Fibroblast of skin of left biceps (primary cell): ENCODE data around the gene SBF1.

ENCODE experiments used
- DNase-seq, 2 experiments: peaks; one replicate each; pipeline ENCODE4 v3.0.0-alpha.2; 2013; ENCODE audit warnings: low read depth in 2 of 2

SBF1 gene

GRCh38 chr22:50507421-50507990 lies 32.7 kb upstream of the SBF1 start, which contains the start of gene LMF2:
LMF2 (minus strand) TSS chr22:50507702; CDS start chr22:50507675, 27 bp downstream.
- DNase-seq: no peak

- DNase-seq: no peak
Observed at GRCh38 chr22:50506611-50507420, 32.0 kb upstream of the SBF1 start.

- DNase-seq: no peak
Observed at GRCh38 chr22:50505776-50506610, 31.2 kb upstream of the SBF1 start.

- no peak for DNase-seq
Observed at GRCh38 chr22:50505276-50505775, 30.5 kb upstream of the SBF1 start.

- no peak for DNase-seq
Observed at GRCh38 chr22:50504369-50505211, 29.8 kb upstream of the SBF1 start.

- no peak for DNase-seq
Observed at GRCh38 chr22:50503475-50504145, 28.8 kb upstream of the SBF1 start.

GRCh38 chr22:50502628-50503474 lies 28.0 kb upstream of the SBF1 start:
- no peak for DNase-seq

- DNase-seq: no peak
Observed at GRCh38 chr22:50502096-50502495, 27.3 kb upstream of the SBF1 start.

- no peak for DNase-seq
Observed at GRCh38 chr22:50500452-50500851, 25.6 kb upstream of the SBF1 start.

GRCh38 chr22:50498322-50498890 lies 23.6 kb upstream of the SBF1 start:
- DNase-seq: no peak

- DNase-seq: no peak
Observed at GRCh38 chr22:50497093-50497492, 22.3 kb upstream of the SBF1 start.

GRCh38 chr22:50490531-50491308 lies 15.9 kb upstream of the SBF1 start:
- no peak for DNase-seq

GRCh38 chr22:50489363-50490243 lies 14.8 kb upstream of the SBF1 start:
- DNase-seq: no peak

GRCh38 chr22:50488886-50489285 lies 14.1 kb upstream of the SBF1 start:
- no peak for DNase-seq

- DNase-seq: no peak
Observed at GRCh38 chr22:50488006-50488677, 13.3 kb upstream of the SBF1 start.

- DNase-seq: no peak
Observed at GRCh38 chr22:50487290-50488005, 12.6 kb upstream of the SBF1 start.
